Adrenal gland (tissue), 5 donors: Measurements from ENCODE around the gene TMEM59.
"Not testable (repeated sequence)": the region's sequence is repeated elsewhere in the genome, so short reads cannot be mapped to it uniquely, and the experiment has no call there.

Experiments used
- CTCF ChIP-seq, 6 experiments: fragments of 450-650 bp in 4 of 6; fragments of 200-600 bp in 2 of 6; sonication (generic) in 1 of 6; IDR thresholded peaks; 1 replicate in 5 of 6; 2 replicates in 1 of 6; pipeline versions ENCODE4 v1.5.1 to v1.8.0; 2016 to 2021; ENCODE audit warnings: antibody characterized with exemption in 6 of 6, mild to moderate bottlenecking in 2 of 6, moderate library complexity in 1 of 6
- POLR2A ChIP-seq, 2 donors: fragments of 450-650 bp; IDR thresholded peaks; one replicate each; pipeline ENCODE4 v1.6.1; 2017; ENCODE audit warnings: antibody characterized with exemption in 2 of 2, mild to moderate bottlenecking in 2 of 2, moderate library complexity in 1 of 2
- donor health status: DM: no; HTN: no; CAD: no.

GRCh38 chr1:54024811-54025210, 28.2 kb downstream of the TMEM59 start:
- TF ChIP-seq CTCF, POLR2A (IDR thresholded peaks at IDR 0.05): not testable (repeated sequence)
